ENCODE results near the gene IQCH. TPM values are rescaled to one million over a fixed set of nuclear protein-coding genes. Genes with fewer than 3 reads are reported as not detected.

Gene IQCH
- total RNA-seq, 1 experiment from 2014 or later: 1.9 TPM

DNA sequence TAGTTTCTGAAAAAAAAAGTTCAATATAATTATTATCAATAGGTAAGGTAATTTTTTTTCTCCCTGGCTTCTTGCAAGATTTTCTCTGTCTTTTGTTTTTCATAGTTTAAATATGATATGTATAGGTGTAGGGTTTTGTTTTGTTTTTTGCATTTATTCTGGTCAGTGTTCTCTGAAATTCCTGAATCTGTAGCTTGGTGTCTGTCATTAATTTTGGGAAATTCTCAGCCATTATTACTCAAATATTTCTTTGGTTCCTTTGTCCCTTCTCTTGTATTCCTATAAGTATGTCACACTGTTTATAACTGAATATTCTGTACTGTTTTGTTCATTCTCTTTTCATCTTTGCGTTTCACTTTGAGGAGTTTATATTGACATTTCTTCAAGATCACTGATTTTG lies 22.1 kb downstream of the IQCH start:
- Mint-ChIP-seq H3K4me1 (peaks cover 10% of the 10 kb centered on the region), H3K36me3 (no peaks in the 10 kb centered on the region)

DNA sequence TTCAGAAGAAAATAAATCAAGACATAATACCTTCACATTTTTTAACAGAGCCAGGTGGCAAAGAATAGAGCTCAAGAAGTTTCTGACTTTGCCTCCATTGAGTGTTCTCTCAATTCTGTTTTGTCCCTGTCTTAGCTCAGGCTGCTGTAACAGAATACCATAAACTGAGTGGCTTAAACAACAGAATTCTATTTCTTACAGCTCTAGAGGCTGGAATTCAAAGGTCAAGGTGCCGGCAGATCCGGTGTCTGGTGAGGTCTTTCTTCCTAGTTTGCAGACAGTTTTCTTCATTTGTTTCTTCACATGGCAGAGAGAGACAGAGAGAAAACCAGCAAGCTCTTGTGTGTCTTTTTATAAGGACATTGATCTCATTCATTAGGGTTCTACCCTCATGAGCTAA lies 25.6 kb downstream of the IQCH start:
- POLR2A ChIA-PET: no interaction called here

More for the DNA sequence above, 22.1 kb downstream of the IQCH start:
- Mint-ChIP-seq H3K9me3 (no peaks in the 10 kb centered on the region), H3K27ac (no peak overlapping the region), H3K4me3 (no peak overlapping the region), H3K27me3 (ENCODE audit: low read depth) (no peaks in the 10 kb centered on the region)
- CTCF ChIA-PET: no interaction called here
- DNase-seq (ENCODE audit: low spot score) (no peak), ATAC-seq (no peak)
- POLR2A ChIA-PET: no interaction called here
- TF ChIP-seq, protein P1, sequence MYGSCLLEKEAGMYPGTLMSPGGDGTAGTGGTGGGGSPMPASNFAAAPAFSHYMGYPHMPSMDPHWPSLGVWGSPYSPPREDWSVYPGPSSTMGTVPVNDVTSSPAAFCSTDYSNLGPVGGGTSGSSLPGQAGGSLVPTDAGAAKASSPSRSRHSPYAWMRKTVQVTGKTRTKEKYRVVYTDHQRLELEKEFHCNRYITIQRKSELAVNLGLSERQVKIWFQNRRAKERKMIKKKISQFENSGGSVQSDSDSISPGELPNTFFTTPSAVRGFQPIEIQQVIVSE (CRISPR knock-in tag; IDR thresholded peaks at IDR 0.05; ENCODE audit: borderline replicate concordance): no peak
- TF ChIP-seq, protein P2, sequence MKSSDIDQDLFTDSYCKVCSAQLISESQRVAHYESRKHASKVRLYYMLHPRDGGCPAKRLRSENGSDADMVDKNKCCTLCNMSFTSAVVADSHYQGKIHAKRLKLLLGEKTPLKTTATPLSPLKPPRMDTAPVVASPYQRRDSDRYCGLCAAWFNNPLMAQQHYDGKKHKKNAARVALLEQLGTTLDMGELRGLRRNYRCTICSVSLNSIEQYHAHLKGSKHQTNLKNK (CRISPR knock-in tag; IDR thresholded peaks at IDR 0.05): no peak
- no peak for TF ChIP-seq TCF7 (CRISPR knock-in tag; IDR thresholded peaks at IDR 0.05; ENCODE audit: low read depth)
- TF ChIP-seq, protein P3, sequence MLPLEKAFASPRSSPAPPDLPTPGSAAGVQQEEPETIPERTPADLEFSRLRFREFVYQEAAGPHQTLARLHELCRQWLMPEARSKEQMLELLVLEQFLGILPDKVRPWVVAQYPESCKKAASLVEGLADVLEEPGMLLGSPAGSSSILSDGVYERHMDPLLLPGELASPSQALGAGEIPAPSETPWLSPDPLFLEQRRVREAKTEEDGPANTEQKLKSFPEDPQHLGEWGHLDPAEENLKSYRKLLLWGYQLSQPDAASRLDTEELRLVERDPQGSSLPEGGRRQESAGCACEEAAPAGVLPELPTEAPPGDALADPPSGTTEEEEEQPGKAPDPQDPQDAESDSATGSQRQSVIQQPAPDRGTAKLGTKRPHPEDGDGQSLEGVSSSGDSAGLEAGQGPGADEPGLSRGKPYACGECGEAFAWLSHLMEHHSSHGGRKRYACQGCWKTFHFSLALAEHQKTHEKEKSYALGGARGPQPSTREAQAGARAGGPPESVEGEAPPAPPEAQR (CRISPR knock-in tag; IDR thresholded peaks at IDR 0.05): no peak
- no peak for TF ChIP-seq TEAD4 (CRISPR knock-in tag; IDR thresholded peaks at IDR 0.05)
- no peak for TF ChIP-seq SOX15 (CRISPR knock-in tag; IDR thresholded peaks at IDR 0.05)
- TF ChIP-seq, protein P4, sequence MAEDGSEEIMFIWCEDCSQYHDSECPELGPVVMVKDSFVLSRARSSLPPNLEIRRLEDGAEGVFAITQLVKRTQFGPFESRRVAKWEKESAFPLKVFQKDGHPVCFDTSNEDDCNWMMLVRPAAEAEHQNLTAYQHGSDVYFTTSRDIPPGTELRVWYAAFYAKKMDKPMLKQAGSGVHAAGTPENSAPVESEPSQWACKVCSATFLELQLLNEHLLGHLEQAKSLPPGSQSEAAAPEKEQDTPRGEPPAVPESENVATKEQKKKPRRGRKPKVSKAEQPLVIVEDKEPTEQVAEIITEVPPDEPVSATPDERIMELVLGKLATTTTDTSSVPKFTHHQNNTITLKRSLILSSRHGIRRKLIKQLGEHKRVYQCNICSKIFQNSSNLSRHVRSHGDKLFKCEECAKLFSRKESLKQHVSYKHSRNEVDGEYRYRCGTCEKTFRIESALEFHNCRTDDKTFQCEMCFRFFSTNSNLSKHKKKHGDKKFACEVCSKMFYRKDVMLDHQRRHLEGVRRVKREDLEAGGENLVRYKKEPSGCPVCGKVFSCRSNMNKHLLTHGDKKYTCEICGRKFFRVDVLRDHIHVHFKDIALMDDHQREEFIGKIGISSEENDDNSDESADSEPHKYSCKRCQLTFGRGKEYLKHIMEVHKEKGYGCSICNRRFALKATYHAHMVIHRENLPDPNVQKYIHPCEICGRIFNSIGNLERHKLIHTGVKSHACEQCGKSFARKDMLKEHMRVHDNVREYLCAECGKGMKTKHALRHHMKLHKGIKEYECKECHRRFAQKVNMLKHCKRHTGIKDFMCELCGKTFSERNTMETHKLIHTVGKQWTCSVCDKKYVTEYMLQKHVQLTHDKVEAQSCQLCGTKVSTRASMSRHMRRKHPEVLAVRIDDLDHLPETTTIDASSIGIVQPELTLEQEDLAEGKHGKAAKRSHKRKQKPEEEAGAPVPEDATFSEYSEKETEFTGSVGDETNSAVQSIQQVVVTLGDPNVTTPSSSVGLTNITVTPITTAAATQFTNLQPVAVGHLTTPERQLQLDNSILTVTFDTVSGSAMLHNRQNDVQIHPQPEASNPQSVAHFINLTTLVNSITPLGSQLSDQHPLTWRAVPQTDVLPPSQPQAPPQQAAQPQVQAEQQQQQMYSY (CRISPR knock-in tag; IDR thresholded peaks at IDR 0.05): no peak
- TF ChIP-seq, protein P5, sequence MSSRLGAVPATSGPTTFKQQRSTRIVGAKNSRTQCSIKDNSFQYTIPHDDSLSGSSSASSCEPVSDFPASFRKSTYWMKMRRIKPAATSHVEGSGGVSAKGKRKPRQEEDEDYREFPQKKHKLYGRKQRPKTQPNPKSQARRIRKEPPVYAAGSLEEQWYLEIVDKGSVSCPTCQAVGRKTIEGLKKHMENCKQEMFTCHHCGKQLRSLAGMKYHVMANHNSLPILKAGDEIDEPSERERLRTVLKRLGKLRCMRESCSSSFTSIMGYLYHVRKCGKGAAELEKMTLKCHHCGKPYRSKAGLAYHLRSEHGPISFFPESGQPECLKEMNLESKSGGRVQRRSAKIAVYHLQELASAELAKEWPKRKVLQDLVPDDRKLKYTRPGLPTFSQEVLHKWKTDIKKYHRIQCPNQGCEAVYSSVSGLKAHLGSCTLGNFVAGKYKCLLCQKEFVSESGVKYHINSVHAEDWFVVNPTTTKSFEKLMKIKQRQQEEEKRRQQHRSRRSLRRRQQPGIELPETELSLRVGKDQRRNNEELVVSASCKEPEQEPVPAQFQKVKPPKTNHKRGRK (CRISPR knock-in tag; IDR thresholded peaks at IDR 0.05; ENCODE audit: borderline replicate concordance): no peak
- no peak for TF ChIP-seq NR1H2 (CRISPR knock-in tag; IDR thresholded peaks at IDR 0.05)
- TF ChIP-seq, protein P6, sequence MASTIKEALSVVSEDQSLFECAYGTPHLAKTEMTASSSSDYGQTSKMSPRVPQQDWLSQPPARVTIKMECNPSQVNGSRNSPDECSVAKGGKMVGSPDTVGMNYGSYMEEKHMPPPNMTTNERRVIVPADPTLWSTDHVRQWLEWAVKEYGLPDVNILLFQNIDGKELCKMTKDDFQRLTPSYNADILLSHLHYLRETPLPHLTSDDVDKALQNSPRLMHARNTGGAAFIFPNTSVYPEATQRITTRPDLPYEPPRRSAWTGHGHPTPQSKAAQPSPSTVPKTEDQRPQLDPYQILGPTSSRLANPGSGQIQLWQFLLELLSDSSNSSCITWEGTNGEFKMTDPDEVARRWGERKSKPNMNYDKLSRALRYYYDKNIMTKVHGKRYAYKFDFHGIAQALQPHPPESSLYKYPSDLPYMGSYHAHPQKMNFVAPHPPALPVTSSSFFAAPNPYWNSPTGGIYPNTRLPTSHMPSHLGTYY (CRISPR knock-in tag; IDR thresholded peaks at IDR 0.05): no peak
- TF ChIP-seq, protein P7, sequence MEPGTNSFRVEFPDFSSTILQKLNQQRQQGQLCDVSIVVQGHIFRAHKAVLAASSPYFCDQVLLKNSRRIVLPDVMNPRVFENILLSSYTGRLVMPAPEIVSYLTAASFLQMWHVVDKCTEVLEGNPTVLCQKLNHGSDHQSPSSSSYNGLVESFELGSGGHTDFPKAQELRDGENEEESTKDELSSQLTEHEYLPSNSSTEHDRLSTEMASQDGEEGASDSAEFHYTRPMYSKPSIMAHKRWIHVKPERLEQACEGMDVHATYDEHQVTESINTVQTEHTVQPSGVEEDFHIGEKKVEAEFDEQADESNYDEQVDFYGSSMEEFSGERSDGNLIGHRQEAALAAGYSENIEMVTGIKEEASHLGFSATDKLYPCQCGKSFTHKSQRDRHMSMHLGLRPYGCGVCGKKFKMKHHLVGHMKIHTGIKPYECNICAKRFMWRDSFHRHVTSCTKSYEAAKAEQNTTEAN (CRISPR knock-in tag; IDR thresholded peaks at IDR 0.05): no peak

More for the DNA sequence above, 25.6 kb downstream of the IQCH start:
- DNase-seq (ENCODE audit: low spot score): no peak
- Mint-ChIP-seq H3K36me3 (no peaks in the 10 kb centered on the region), H3K9me3 (peaks cover 9% of the 10 kb centered on the region), H3K4me1 (peaks cover 23% of the 10 kb centered on the region), H3K27me3 (ENCODE audit: low read depth) (no peaks in the 10 kb centered on the region), H3K27ac (no peak overlapping the region), H3K4me3 (no peak overlapping the region)
- TF ChIP-seq CREB1 (CRISPR knock-in tag; IDR thresholded peaks at IDR 0.05) (no peak), JAZF1 (CRISPR knock-in tag; IDR thresholded peaks at IDR 0.05) (no peak), SMAD3 (CRISPR knock-in tag; IDR thresholded peaks at IDR 0.05; ENCODE audit: borderline replicate concordance) (no peak), SMAD4 (CRISPR knock-in tag; IDR thresholded peaks at IDR 0.05) (no peak), JUN (CRISPR knock-in tag; IDR thresholded peaks at IDR 0.05) (no peak), ZNF121 (CRISPR knock-in tag; IDR thresholded peaks at IDR 0.05) (no peak), NFE2L1 (CRISPR knock-in tag; IDR thresholded peaks at IDR 0.05) (no peak), RORB (CRISPR knock-in tag; IDR thresholded peaks at IDR 0.05) (no peak)
- TF ChIP-seq, protein P8, sequence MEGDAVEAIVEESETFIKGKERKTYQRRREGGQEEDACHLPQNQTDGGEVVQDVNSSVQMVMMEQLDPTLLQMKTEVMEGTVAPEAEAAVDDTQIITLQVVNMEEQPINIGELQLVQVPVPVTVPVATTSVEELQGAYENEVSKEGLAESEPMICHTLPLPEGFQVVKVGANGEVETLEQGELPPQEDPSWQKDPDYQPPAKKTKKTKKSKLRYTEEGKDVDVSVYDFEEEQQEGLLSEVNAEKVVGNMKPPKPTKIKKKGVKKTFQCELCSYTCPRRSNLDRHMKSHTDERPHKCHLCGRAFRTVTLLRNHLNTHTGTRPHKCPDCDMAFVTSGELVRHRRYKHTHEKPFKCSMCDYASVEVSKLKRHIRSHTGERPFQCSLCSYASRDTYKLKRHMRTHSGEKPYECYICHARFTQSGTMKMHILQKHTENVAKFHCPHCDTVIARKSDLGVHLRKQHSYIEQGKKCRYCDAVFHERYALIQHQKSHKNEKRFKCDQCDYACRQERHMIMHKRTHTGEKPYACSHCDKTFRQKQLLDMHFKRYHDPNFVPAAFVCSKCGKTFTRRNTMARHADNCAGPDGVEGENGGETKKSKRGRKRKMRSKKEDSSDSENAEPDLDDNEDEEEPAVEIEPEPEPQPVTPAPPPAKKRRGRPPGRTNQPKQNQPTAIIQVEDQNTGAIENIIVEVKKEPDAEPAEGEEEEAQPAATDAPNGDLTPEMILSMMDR (IDR thresholded peaks at IDR 0.05): no peak
- no peak for ATAC-seq
- CTCF ChIA-PET: interaction anchor here (0.5 to 2.1 kb wide), 3 partner anchors 115 to 368 kb away, joined by 3 to 6 read pairs (median 3); no protein-coding TSS in a partner anchor
